HG02852 (cell line): ENCODE data around the gene RPL31.

ENCODE experiments used
- ATAC-seq: cut with Tn5 transposase; IDR thresholded peaks from one replicate; pipeline ENCODE4 v1.9.1; 2021; ENCODE audit warnings: mild to moderate bottlenecking, moderate library complexity; ENCODE audit not compliant: unreplicated experiment

Gene RPL31

GRCh38 chr2:100992262-100992661, 9.8 kb upstream of the RPL31 start:
- ATAC-seq, result no peak

DNA sequence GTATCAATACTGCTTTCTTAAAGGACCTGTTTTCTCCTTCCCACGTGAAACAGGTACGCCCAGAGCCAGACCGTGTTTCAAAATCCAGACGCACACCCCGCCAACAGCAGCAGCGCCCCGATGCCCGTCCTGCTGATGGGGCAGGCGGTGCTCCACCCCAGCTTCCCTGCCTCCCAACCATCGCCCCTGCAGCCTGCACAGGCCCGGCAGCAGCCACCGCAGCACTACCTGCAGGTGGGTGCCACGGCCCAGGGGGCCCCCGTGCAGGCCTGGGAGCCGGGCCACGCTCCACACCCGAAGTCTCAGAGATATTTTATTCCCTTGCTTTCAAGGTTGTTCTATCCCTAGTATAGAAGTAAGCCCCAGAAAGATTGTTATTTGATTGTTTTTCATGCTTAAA, 8.8 kb upstream of the RPL31 start:
- no peak for ATAC-seq

DNA sequence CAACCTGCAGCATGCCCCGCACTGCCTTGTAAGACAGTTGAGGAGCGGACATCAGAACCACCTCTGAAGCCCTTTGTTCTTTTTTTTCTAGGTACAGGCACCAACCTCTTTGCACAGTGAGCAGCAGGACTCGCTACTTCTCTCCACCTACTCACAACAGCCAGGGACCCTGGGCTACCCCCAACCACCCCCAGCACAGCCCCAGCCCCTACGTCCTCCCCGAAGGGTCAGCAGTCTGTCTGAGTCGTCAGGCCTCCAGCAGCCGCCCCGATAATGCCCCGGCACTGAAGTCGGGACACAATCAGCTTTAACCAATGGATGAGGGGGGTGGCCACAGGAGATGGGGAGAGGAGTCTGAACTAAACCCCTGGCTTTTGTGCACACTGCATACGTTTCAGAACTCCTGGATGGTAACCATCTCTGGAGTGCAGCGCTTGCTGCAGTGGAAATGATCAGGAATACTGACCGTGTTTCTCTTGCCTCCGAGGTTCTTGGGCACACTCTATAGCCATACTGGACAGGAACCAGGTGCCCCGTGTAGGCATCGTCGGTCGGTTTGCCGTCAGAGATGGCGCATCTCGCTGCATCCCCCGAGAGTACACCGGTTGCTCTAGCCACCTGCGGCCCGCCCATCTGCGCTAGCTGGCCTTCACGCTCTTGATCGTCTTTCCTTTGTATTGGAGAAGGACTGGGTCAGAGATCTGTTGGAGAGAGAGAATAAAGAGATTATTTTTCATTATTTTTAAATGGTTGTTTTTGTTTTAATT, 6.6 kb upstream of the RPL31 start:
- ATAC-seq, result no peak

- no peak for ATAC-seq
These were observed 4.4 kb upstream of the RPL31 start for GRCh38 chr2:100997509-100998234.

GRCh38 chr2:100998235-100998573, 3.9 kb upstream of the RPL31 start:
- no peak for ATAC-seq

GRCh38 chr2:100999995-101000394, 2.1 kb upstream of the RPL31 start:
- ATAC-seq, result no peak

GRCh38 chr2:101002562-101003277, 631 bp downstream of the RPL31 start:
- no peak for ATAC-seq

- ATAC-seq, result no peak
These were observed 1.2 kb downstream of the RPL31 start for GRCh38 chr2:101003278-101003775.

GRCh38 chr2:101004620-101005325, 2.7 kb downstream of the RPL31 start:
- no peak for ATAC-seq

- ATAC-seq, result no peak
These were observed 4.1 kb downstream of the RPL31 start for GRCh38 chr2:101006065-101006715.

DNA sequence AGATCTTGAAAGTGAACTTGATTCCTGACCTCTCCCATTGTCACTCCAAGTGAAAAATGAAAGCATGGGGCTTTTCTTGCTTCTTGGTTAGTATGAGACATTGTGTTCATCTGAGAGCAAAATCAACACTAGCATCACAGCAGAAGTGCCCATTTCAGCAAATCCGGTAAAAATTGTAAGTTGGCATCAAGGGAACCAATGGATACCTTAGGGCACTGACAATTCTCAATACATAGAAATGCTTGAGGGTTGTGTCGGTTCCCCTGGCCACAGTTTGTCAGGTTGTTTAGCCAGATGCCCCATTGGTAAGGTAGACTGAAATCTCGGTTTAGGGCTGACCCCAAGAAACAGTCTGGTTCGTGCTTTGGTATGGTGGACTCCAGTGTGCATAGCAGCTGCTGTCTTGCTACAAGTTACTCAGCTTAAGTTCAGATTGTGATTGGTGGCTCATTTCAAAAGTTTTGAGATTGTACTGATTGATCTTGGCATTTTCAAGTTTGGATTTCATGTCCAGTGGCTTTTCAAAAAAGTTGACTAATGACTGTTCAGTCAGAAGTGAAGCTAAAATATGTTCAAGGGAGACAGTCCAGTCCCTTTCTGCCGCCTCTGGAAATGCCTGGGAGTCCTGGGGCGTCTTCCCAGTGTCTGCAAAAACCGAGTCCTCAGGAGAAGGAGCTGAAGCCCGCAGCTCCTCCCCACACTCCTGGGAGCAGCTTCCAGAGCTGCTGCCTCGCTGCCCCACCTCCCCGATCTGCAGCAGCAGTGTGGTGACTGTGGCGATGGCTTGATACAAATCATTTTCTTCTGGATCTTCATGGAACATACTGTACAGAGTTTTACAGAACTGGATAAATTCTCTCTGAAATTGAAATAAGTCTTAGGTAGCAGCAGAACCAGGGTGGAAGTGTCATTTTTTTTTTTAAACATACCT, 5.6 kb downstream of the RPL31 start:
- no peak for ATAC-seq

DNA sequence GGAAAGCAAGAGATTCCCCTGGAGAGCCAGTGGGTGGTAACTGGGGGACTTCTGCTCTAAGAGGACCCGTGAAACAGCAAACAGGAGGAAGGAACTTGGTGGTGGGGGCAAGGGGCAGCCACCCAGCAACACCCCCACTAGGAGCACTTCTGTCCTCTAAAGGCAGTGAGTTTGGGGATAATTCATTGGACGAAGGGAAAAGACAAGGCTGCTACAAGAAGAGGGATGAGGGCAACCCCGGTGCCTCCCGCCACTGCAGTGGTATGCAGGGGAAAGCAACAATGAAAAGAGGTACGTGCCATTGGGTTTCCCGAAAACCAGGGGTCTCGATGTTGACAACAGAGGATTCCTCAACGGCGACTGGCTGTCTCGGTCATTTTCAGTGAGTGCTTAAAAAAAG, 9.1 kb downstream of the RPL31 start:
- no peak for ATAC-seq

- peak; percentile 86 for ATAC-seq
These were observed 10.1 kb downstream of the RPL31 start for GRCh38 chr2:101012054-101012705.

- ATAC-seq, result no peak
These were observed 10.7 kb downstream of the RPL31 start for GRCh38 chr2:101012706-101013181.

GRCh38 chr2:101014264-101014857, 12.3 kb downstream of the RPL31 start:
- no peak for ATAC-seq

DNA sequence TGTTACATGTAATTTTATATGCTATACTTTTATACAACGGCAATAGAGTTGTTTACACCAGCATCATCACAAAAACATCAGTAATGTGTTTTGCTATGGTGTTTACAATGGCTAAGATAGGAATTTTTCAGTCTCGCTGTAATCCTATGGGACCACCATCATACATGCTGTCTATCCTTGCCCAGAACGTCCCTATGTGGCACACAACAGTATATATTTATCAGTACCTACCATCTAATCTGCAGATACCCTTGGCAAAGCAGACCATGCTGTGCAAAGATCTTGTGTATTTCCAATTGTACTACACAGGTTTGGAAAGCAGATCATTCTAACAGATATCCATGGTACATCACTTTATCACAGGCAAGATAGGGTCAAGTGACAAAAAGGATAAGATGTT, 15.3 kb downstream of the RPL31 start:
- ATAC-seq, result no peak

DNA sequence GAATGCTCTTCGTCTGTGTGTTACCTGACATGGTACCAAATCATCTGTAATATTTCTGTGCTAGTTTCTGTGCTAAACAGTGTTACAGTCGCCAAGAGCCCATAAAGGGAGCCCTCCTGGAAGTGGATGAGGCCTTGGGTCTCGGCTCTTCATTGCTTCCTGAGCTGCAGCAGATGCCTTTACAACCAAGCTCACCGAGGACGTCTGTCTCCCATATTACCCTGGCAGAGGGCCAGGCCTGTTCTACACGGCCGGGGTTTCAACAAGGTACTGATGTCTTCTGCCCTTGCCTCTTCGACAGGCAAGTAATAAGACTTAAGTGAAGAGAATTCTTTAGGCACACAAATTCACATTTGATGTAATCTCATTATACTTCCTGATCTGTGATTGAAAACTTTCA, 16.8 kb downstream of the RPL31 start:
- no peak for ATAC-seq

- ATAC-seq, result no peak
These were observed 20.1 kb downstream of the RPL31 start for GRCh38 chr2:101022221-101022620.
